ENCODE measurements around the gene SARS1. TPM values are rescaled to one million over a fixed set of nuclear protein-coding genes. Genes with fewer than 3 reads are reported as not detected.
"Not testable (repeated sequence)": the region's sequence is repeated elsewhere in the genome, so short reads cannot be mapped to it uniquely, and the experiment has no call there.

The SARS1 gene
- total RNA-seq, 1 experiment from 2014 or later, result 173 TPM

GRCh38 chr1:109191891-109192290 is 21.8 kb upstream of the SARS1 start:
- DNase-seq (ENCODE audit: low read depth), result no peak

DNA sequence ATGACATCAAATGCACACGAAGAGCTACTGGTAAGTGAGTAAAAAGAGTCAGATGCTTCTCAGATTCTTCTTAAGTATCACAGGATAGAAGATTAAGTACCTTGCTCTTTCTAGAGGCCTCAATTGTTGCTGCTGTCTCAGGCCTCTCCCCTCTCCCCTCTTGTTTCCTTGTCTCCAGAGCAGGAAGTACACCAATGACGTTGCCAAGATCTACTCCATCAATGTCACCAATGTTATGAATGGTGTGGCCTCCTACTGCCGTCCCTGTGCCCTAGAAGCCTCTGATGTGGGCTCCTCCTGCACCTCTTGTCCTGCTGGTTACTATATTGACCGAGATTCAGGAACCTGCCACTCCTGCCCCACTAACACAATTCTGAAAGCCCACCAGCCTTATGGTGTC is 21.3 kb upstream of the SARS1 start:
- DNase-seq (ENCODE audit: low read depth), result no peak

DNA sequence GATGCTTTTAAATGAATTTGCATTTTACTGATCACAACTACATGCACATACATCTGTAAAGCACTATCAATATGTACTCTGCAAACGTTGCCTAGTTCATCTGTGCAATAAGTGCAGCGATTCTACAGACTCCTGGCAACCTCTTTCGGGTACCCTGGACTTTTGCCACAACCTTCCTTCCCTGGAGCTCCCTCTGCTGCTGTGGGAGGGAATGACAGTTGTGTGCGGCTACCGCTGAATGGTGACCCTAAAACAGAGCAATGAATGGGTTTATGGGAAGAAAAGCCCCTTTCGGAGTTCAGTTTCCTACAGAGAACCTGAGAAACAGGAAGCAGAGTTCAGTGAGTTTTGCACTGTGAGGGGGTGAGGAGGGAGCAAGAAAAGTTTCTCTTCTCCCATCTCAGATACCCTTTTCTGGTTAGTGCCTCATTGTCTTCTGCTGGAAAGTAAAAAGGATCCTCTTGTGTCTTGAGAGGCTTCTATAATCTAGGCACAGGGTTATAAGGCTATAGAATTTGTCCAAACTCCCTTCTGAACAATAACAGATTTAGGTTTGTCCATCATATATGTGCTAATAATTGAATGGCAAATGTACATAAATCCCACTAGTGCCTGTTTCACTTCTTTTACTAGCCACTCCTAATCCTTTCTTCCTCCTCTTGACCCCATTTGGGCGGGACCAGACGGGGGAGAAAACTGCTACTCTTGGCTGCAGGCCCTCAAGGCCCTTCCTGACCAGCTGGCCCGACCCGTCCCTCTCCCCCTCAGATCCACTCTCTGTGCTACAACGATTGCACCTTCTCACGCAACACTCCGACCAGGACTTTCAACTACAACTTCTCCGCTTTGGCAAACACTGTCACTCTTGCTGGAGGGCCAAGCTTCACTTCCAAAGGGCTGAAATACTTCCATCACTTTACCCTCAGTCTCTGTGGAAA is 19.8 kb upstream of the SARS1 start:
- no peak for DNase-seq (ENCODE audit: low read depth)

GRCh38 chr1:109197158-109198042 is 16.3 kb upstream of the SARS1 start:
- peak; percentile 99 for DNase-seq (ENCODE audit: low read depth)

- peak; percentile 84 for DNase-seq (ENCODE audit: low read depth)
Observed at GRCh38 chr1:109198043-109198695, 15.5 kb upstream of the SARS1 start.

DNA sequence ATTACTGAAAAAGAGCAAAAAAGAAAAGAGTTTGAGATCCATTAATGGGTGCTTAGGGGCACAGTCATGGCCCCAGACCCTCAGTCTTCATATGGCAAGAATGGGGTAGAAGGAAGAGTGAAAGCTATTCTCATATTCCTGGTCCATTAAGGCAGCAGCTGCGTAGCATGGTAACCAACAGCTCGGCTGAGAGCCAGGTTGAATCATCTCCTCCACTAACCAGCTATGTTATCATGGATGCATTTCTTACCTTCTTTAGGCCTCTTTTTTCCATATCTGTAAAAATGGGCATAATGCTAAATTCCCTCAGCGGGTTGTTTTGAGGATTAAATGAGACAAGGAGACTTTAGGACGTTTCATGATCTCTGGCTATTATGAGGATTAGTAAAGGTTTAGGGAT is 15.0 kb upstream of the SARS1 start:
- DNase-seq (ENCODE audit: low read depth), result peak; percentile 61

GRCh38 chr1:109199710-109200109 is 14.0 kb upstream of the SARS1 start:
- DNase-seq (ENCODE audit: low read depth), result no peak

- peak; percentile 80 for DNase-seq (ENCODE audit: low read depth)
Observed at GRCh38 chr1:109201123-109201703, 12.5 kb upstream of the SARS1 start.

DNA sequence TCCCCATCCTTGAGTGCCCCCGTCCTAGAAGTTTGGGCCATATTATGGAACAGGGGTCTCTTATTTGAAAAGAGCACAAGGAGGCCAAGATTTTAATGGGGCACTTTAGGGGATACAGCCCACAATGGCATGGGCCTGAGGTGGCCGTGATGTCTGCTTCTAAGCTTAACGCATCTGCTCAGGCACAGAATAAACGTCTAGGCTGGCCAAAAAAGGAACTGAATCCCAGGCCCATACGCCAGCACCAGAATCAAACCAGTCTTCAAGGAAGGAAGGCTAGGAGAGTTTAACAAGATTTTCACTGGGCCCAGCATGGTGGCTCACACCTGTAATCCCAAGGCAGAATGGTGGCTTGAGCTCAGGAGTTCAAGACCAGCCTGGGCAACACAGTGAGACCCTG is 9.2 kb upstream of the SARS1 start:
- DNase-seq (ENCODE audit: low read depth), result no peak

- DNase-seq (ENCODE audit: low read depth), result no peak
Observed at GRCh38 chr1:109206339-109206738, 7.4 kb upstream of the SARS1 start.

DNA sequence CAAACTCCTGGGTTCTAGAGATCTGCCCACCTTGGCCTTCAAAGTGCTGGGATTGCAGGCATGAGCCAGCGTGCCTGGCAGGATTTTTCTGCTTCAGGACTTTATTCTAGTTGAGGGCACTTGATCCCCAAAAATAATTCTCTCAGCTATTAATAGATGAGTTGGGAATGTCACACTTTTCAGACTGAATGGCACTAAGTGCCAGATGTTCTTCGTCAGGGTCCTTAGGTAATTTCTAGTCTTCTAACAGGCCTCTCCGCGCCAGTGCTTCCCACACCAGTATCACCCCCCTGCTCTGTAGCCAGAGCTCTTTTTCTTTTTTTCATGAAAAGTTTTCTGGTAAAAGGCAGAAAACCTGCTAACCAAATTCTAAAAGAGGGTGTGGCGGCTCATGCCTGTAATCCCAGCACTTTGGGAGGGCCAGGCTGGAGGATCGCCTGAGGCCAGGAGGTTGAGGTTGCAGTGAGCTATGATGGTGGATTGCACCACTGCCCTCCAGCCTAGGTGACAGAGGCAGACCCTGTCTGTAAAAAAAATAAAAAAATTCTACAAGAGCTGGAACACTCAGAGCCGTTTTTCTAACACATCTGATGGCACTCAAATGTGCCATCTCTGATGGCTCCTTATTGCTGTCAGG is 6.1 kb upstream of the SARS1 start:
- no peak for DNase-seq (ENCODE audit: low read depth)

DNA sequence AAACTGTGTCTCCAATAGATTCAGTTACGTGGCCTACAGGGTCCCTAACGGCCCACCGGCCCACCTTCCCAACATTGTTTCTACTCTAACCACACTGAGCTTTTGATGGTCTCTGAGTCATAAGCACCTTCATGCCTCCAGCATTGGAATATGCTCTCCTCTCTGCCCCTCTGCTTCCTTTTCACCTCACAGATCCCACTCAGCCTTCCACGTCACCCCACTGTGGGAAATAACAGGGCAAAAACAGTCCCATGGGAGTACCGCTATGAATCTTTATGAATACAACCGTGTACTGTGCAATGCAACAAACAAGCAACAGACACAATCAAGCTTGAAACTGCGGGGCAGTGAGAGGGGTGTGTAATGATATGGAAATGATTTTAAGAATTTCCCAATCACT is 5.3 kb upstream of the SARS1 start:
- DNase-seq (ENCODE audit: low read depth), result no peak

DNA sequence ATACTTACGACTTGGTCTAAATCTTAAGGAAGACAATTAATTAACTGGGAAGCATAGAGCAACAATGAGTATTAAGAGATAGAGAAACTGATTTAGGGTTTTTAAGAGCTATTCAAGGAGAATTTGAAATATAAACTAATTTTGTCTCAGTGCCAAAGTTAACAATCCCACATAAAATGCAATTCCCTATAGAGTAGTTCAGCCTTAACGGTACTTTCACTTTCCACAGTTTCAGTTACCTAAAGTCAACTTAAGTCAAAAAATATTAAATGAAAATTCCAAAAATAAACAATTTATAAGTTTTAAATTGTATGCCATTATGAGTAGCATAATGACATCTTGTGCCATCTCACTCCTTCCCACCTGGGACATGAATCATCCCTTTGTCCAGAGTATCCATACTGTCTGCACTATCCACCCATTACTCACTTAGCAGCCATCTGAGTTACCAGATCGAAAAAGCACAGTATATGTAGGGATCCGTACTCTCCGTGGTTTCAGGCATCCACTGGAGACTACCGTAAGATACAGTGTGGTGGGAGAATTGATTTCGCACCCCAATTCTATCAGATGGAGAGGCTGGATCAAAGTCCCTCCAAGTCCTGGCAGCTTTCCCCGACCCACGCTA is 4.8 kb upstream of the SARS1 start:
- peak; percentile 62 for DNase-seq (ENCODE audit: low read depth)

- DNase-seq (ENCODE audit: low read depth), result no peak
Observed at GRCh38 chr1:109210058-109210457, 3.7 kb upstream of the SARS1 start.

GRCh38 chr1:109213345-109213823 is 334 bp upstream of the SARS1 start:
- DNase-seq (ENCODE audit: low read depth), result no peak

DNA sequence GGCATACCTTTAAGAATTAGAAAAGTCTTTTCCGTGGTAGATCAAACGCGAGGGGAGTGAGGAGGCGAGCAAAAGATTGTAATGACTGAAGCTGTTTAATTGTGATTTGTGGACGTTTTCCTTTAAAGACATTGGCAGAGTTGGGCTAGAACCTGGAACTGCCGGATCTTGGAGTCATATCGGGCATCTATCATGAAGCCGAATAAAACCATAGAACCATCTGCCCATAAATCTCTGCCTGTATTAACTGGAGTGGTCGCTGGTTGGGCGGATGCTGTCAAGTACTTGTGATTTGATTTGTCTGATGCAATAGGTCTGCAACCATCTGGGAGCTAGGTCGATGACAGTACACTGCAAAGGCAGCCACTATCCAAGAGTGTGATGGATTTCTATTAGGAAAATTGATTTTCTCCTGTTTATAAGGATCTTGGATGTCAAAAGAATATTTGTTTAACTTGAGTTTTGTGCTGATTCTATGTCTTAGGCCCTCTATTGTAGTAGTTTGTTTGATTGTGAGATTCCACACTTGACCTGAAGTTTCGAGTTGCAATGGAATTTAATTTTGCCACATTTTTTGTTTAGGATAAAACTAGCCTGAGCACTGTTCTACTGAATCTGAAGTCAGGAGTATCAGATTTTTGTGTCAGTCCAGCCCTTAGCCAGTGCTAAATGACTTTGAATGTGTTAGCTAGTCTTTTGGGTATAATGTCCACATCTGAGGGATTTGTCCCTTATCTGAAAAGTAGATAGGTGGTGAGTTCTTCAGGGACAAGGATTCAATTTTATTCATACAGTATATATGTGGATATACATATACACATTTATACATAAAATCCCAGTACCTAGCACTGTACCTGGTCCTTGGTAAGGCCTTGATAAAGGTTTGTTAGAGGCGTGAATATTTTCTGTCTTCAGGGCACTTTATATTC is 1.2 kb downstream of the SARS1 start:
- peak; percentile 63 for DNase-seq (ENCODE audit: low read depth)

- DNase-seq (ENCODE audit: low read depth), result no peak
Observed at GRCh38 chr1:109216662-109217061, 2.9 kb downstream of the SARS1 start.

GRCh38 chr1:109218516-109218915 is 4.8 kb downstream of the SARS1 start:
- DNase-seq (ENCODE audit: low read depth), result no peak

DNA sequence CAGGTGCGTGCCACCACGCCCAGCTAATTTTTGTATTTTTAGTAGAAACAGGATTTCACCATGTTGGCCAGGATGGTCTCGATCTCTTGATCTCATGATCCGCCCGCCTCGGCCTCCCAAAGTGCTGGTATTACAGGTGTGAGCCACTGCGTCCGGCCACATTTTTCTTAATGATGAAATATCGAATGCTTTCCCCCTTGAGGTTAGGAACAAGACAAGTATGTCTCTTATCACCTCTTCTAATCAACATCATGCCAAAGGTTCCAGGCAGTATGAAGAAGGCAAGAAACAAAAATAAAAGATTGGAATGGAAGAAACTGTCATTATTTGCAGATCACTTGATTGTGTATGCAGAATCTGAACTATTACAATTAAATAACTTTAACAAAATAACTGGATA is 7.5 kb downstream of the SARS1 start:
- DNase-seq (ENCODE audit: low read depth), result not testable (repeated sequence)

Measured in HT1080 (cell line).